GM23338 (cell line): ENCODE data around the gene KRT37. TPM values are rescaled to one million over a fixed set of nuclear protein-coding genes. Genes with fewer than 3 reads are reported as not detected.

ENCODE experiments used
- ATAC-seq: fragments of 200-7000 bp; cut with Tn5 transposase; 3 replicates; pipeline ENCODE4 v1.9.1; 2020
- DNase-seq: peaks from one replicate; pipeline ENCODE4 v3.0.0-alpha.2; 2015; ENCODE audit warnings: low spot score
- H2AFZ ChIP-seq: fragments of 200-600 bp; sonication (generic); 2 replicates; pipeline ENCODE4 v1.8.0; 2016; ENCODE audit warnings: antibody characterized with exemption, mild to moderate bottlenecking, moderate library complexity
- H3F3A ChIP-seq: fragments of 200-600 bp; sonication (generic); replicated peaks from 2 replicates; pipeline ENCODE4 v1.8.0; 2017; ENCODE audit warnings: antibody characterized with exemption, mixed run types, low read depth
- H3K27ac ChIP-seq: fragments of 200-600 bp; sonication (generic); 2 replicates; pipeline ENCODE4 v1.6.1; 2016; ENCODE audit warnings: low read depth
- H3K27me3 ChIP-seq: fragments of 200-600 bp; sonication (generic); 2 replicates; pipeline ENCODE4 v1.8.0; 2016; ENCODE audit warnings: mild to moderate bottlenecking, mixed run types, moderate library complexity; ENCODE audit not compliant: insufficient read depth
- H3K36me3 ChIP-seq: fragments of 200-600 bp; sonication (generic); 2 replicates; pipeline ENCODE4 v1.8.0; 2016; ENCODE audit warnings: mild to moderate bottlenecking; ENCODE audit not compliant: insufficient read depth
- H3K4me1 ChIP-seq: fragments of 200-600 bp; sonication (generic); 2 replicates; pipeline ENCODE4 v1.8.0; 2016; ENCODE audit warnings: mild to moderate bottlenecking, moderate library complexity; ENCODE audit not compliant: insufficient read depth
- H3K4me2 ChIP-seq: fragments of 200-600 bp; sonication (generic); 2 replicates; pipeline ENCODE4 v1.7.1; 2017; ENCODE audit warnings: mixed run types
- H3K4me3 ChIP-seq: fragments of 200-600 bp; sonication (generic); 2 replicates; pipeline ENCODE4 v1.6.1; 2016; ENCODE audit warnings: mixed run types
- H3K79me2 ChIP-seq: fragments of 200-600 bp; sonication (generic); replicated peaks from 2 replicates; pipeline ENCODE4 v1.8.0; 2017; ENCODE audit warnings: mild to moderate bottlenecking; ENCODE audit not compliant: insufficient read depth
- H3K9me2 ChIP-seq: fragments of 200-600 bp; sonication (generic); 2 replicates; pipeline ENCODE4 v1.8.0; 2017; ENCODE audit not compliant: insufficient read depth
- H4K20me1 ChIP-seq: fragments of 200-600 bp; sonication (generic); replicated peaks from 2 replicates; pipeline ENCODE4 v1.8.0; 2017; ENCODE audit warnings: mild to moderate bottlenecking; ENCODE audit not compliant: insufficient read depth
- H3K27ac Mint-ChIP-seq: 2 replicates; pipeline ENCODE4 v1.8.0; 2020; ENCODE audit warnings: inconsistent platforms, mild to moderate bottlenecking, moderate library complexity, mixed read lengths
- H3K27me3 Mint-ChIP-seq: 3 replicates; pipeline ENCODE4 v1.8.0; 2022; ENCODE audit warnings: low read depth, mild to moderate bottlenecking, moderate library complexity, mixed read lengths, inconsistent platforms; ENCODE audit not compliant: insufficient read depth, poor library complexity
- H3K36me3 Mint-ChIP-seq: 3 replicates; pipeline ENCODE4 v1.8.0; 2021; ENCODE audit warnings: low read depth, mild to moderate bottlenecking, inconsistent platforms, moderate library complexity, mixed read lengths
- H3K4me1 Mint-ChIP-seq: 3 replicates; pipeline ENCODE4 v1.8.0; 2020; ENCODE audit warnings: mild to moderate bottlenecking, inconsistent platforms, mixed read lengths
- H3K4me3 Mint-ChIP-seq: 3 replicates; pipeline ENCODE4 v1.8.0; 2021; ENCODE audit warnings: moderate library complexity, mild to moderate bottlenecking, inconsistent platforms, mixed read lengths
- H3K9me3 Mint-ChIP-seq: 3 replicates; pipeline ENCODE4 v1.8.0; 2020; ENCODE audit warnings: moderate library complexity, mild to moderate bottlenecking, inconsistent platforms, mixed read lengths
- CREB1 ChIP-seq: fragments of 250-450 bp; sonication (Bioruptor Pico); IDR thresholded peaks from 2 replicates; pipeline ENCODE4 v1.5.0; 2020; ENCODE audit warnings: low read depth, mild to moderate bottlenecking, moderate library complexity
- ETS1 ChIP-seq: IDR thresholded peaks from 2 replicates; pipeline ENCODE4 v1.6.1; 2016; ENCODE audit warnings: antibody characterized with exemption
- EZH2 ChIP-seq: fragments of 200-600 bp; sonication (generic); IDR thresholded peaks from one replicate; pipeline ENCODE4 v1.8.0; 2017; ENCODE audit warnings: antibody characterized with exemption, mild to moderate bottlenecking, low read depth; ENCODE audit not compliant: unreplicated experiment
- EZH2phosphoT487 ChIP-seq: fragments of 200-600 bp; sonication (generic); IDR thresholded peaks from one replicate; pipeline ENCODE4 v1.8.1; 2018; ENCODE audit warnings: antibody characterized with exemption; ENCODE audit not compliant: unreplicated experiment
- JUNB ChIP-seq: IDR thresholded peaks from one replicate; pipeline ENCODE4 v1.6.1; 2016; ENCODE audit warnings: antibody characterized with exemption; ENCODE audit not compliant: unreplicated experiment
- NANOG ChIP-seq: IDR thresholded peaks from 2 replicates; pipeline ENCODE4 v1.6.1; 2016; ENCODE audit warnings: antibody characterized with exemption, borderline replicate concordance
- REST ChIP-seq: IDR thresholded peaks from one replicate; pipeline ENCODE4 v1.6.1; 2018; ENCODE audit warnings: antibody characterized with exemption; ENCODE audit not compliant: unreplicated experiment
- STAT1 ChIP-seq: IDR thresholded peaks from one replicate; pipeline ENCODE4 v1.6.1; 2016; ENCODE audit warnings: antibody characterized with exemption; ENCODE audit not compliant: unreplicated experiment
- ZNF114 ChIP-seq: fragments of 250-450 bp; sonication (Bioruptor Pico); IDR thresholded peaks from 2 replicates; pipeline ENCODE4 v1.5.0; 2020; ENCODE audit warnings: mild to moderate bottlenecking, moderate library complexity
- ZNF331 ChIP-seq: fragments of 250-450 bp; sonication (Bioruptor Pico); IDR thresholded peaks from 2 replicates; pipeline ENCODE4 v1.5.0; 2020; ENCODE audit warnings: low read depth, mild to moderate bottlenecking, moderate library complexity
- ZNF462 ChIP-seq: fragments of 250-450 bp; sonication (Bioruptor Pico); IDR thresholded peaks from 2 replicates; pipeline ENCODE4 v1.5.0; 2020; ENCODE audit warnings: mild to moderate bottlenecking, moderate library complexity
- polyA plus RNA-seq: library from polyadenylated mRNA; unstranded; fragments of >200 nt; fragmentation: Nextera tagmentation; extraction: Ambion mirVana; gene quantifications from 2 replicates; pipeline ENCODE4 v1.2.1, GENCODE V29; 2016
- total RNA-seq: library from RNA; depleted of rRNA; stranded (reverse); fragments of >200 nt; shearing (Covaris generic); gene quantifications from 2 replicates; pipeline ENCODE4 v1.2.3, GENCODE V29; 2014

The KRT37 gene
- total and polyA plus RNA-seq, 2 experiments from 2014 or later: not detected

DNA sequence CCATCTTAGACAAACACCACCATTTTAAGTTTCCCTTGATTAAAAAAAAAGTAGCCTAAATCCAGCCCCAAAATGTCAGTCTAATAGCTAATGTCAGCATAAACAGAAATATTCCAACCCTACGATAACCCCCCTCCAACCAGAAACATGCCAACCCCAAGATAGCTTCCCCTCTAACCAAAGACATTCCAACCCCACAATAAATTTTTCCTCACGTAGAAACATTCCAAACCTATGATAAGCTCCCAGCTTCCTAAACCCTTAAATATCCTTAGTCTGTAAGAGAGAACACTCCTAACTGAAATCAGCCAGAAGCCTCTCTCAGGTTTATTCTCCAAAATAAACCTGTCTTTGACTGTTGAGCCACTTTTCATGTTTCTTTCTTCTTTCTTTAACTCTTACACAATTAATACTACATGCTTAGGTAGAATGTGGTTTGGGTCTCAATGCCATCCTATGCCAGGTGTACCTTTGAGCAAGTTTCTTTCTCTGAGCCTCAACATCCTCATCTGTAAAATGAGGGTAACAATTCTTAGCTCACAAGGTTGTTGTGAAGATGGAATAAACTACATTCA, 26.9 kb upstream of the KRT37 start:
- H3K4me1 ChIP-seq: no peaks in the 10 kb centered on the region
- H3K27me3 Mint-ChIP-seq: peaks cover 4% of the 10 kb centered on the region
- no peaks in the 10 kb centered on the region; the same call in 1 of the 2 replicates for H3K36me3 ChIP-seq
- H3K27me3 ChIP-seq: no peaks in the 10 kb centered on the region
- TF ChIP-seq EZH2 (no peak), NANOG (no peak)
- no peaks in the 10 kb centered on the region for H3K9me2 ChIP-seq
- no peak overlapping the region for H3K27ac Mint-ChIP-seq
- no peak overlapping the region for H3K4me3 ChIP-seq
- no peaks in the 10 kb centered on the region for H4K20me1 ChIP-seq
- DNase-seq: no peak
- H3K4me3 Mint-ChIP-seq: no peak overlapping the region
- no peak overlapping the region for H2AFZ ChIP-seq
- H3K79me2 ChIP-seq: no peaks in the 10 kb centered on the region
- peaks cover 19% of the 10 kb centered on the region; the same call in 2 of the 3 replicates for H3K9me3 Mint-ChIP-seq
- peaks cover 2% of the 10 kb centered on the region; the same call in 1 of the 3 replicates for H3K36me3 Mint-ChIP-seq
- ATAC-seq: no peak
- no peaks in the 10 kb centered on the region for H3F3A ChIP-seq
- H3K4me2 ChIP-seq: no peak overlapping the region
- H3K27ac ChIP-seq: no peak overlapping the region
- no peaks in the 10 kb centered on the region for H3K4me1 Mint-ChIP-seq

- Histone ChIP-seq H3K79me2 (no peaks in the 10 kb centered on the region), H4K20me1 (no peaks in the 10 kb centered on the region), H3K4me2 (no peak overlapping the region), H3K4me3 (no peak overlapping the region), H3K9me2 (no peaks in the 10 kb centered on the region), H3K27ac (no peak overlapping the region), H3K27me3 (no peaks in the 10 kb centered on the region), H2AFZ (no peak overlapping the region), H3K4me1 (no peaks in the 10 kb centered on the region), H3F3A (no peaks in the 10 kb centered on the region), H3K36me3 (no peaks in the 10 kb centered on the region; the same call in 1 of the 2 replicates)
- Mint-ChIP-seq H3K36me3 (peaks cover 2% of the 10 kb centered on the region; the same call in 1 of the 3 replicates), H3K4me3 (no peak overlapping the region), H3K27me3 (peaks cover 4% of the 10 kb centered on the region), H3K9me3 (peaks cover 19% of the 10 kb centered on the region; the same call in 2 of the 3 replicates), H3K27ac (no peak overlapping the region), H3K4me1 (no peaks in the 10 kb centered on the region)
- DNase-seq (no peak), ATAC-seq (no peak)
- TF ChIP-seq CREB1 (no peak), ZNF462 (CRISPR knock-in tag) (no peak), JUNB (no peak), STAT1 (no peak), REST (no peak), ZNF114 (CRISPR knock-in tag) (no peak), ZNF331 (no peak), NANOG (no peak), EZH2 (no peak), ETS1 (no peak), EZH2phosphoT487 (no peak)
Measured at GRCh38 chr17:41449008-41449407, 24.6 kb upstream of the KRT37 start.
